Neural cell (in vitro differentiated cells): Measurements from ENCODE around the gene DOK7. TPM values are rescaled to one million over a fixed set of nuclear protein-coding genes. Genes with fewer than 3 reads are reported as not detected.

Source experiments
- H2AFZ ChIP-seq: fragments of 200-600, 300-800 bp; sonication (generic), shearing (Covaris generic); 2 replicates; pipeline ENCODE4 v1.6.0; 2014; ENCODE audit warnings: low read depth, mild to moderate bottlenecking, antibody characterized with exemption, low read length, moderate library complexity
- H3F3A ChIP-seq: fragments of 200-600 bp; shearing (Covaris generic); 2 replicates; pipeline ENCODE4 v1.6.1; 2016; ENCODE audit warnings: mild to moderate bottlenecking, moderate library complexity, mixed read lengths, antibody characterized with exemption, low read length; ENCODE audit not compliant: insufficient read depth, poor library complexity, severe bottlenecking
- H3K27ac ChIP-seq: fragments of 200-600, 300-800 bp; sonication (generic), shearing (Covaris generic); 2 replicates; pipeline ENCODE4 v1.5.1; 2014; ENCODE audit warnings: mild to moderate bottlenecking, low read length, moderate library complexity
- H3K27me3 ChIP-seq: fragments of 300-800, 200-600 bp; sonication (generic), shearing (Covaris generic); 2 replicates; pipeline ENCODE4 v1.6.0; 2014; ENCODE audit warnings: mild to moderate bottlenecking, low read depth, low read length, moderate library complexity; ENCODE audit not compliant: insufficient read depth
- H3K36me3 ChIP-seq: fragments of 300-800, 200-600 bp; sonication (generic), shearing (Covaris generic); 2 replicates; pipeline ENCODE4 v1.5.1; 2014; ENCODE audit warnings: mild to moderate bottlenecking, antibody characterized with exemption, low read length, moderate library complexity; ENCODE audit not compliant: insufficient read depth
- H3K4me2 ChIP-seq: fragments of 300-800, 200-600 bp; sonication (generic), shearing (Covaris generic); 2 replicates; pipeline ENCODE4 v1.6.0; 2014; ENCODE audit warnings: mild to moderate bottlenecking, low read length
- H3K4me3 ChIP-seq: fragments of 300-800, 200-600 bp; sonication (generic), shearing (Covaris generic); 2 replicates; pipeline ENCODE4 v1.5.1; 2014; ENCODE audit warnings: mild to moderate bottlenecking, low read length, moderate library complexity
- H3K79me2 ChIP-seq: fragments of 200-600 bp; shearing (Covaris generic); replicated peaks from 2 replicates; pipeline ENCODE4 v1.6.0; 2014; ENCODE audit warnings: mild to moderate bottlenecking, low read length, moderate library complexity; ENCODE audit not compliant: insufficient read depth
- H3K9ac ChIP-seq: fragments of 300-800, 200-600 bp; sonication (generic), shearing (Covaris generic); 2 replicates; pipeline ENCODE4 v1.6.1; 2016; ENCODE audit warnings: mild to moderate bottlenecking, low read length, mixed read lengths
- H3K9me2 ChIP-seq: fragments of 200-600 bp; shearing (Covaris generic); 2 replicates; pipeline ENCODE4 v1.6.1; 2016; ENCODE audit warnings: mild to moderate bottlenecking, low read length, mixed read lengths; ENCODE audit not compliant: insufficient read depth
- H3K9me3 ChIP-seq: fragments of 200-600, 300-800 bp; sonication (generic), shearing (Covaris generic); 2 replicates; pipeline ENCODE4 v1.6.1; 2016; ENCODE audit warnings: mild to moderate bottlenecking, mixed run types, low read length, moderate library complexity, mixed read lengths
- H4K20me1 ChIP-seq: fragments of 200-600 bp; shearing (Covaris generic); 2 replicates; pipeline ENCODE4 v1.6.1; 2016; ENCODE audit warnings: mild to moderate bottlenecking, mixed run types; ENCODE audit not compliant: insufficient read depth
- CTCF ChIP-seq: fragments of 450-650 bp; IDR thresholded peaks from 2 replicates; pipeline ENCODE4 v1.5.1; 2014; ENCODE audit warnings: antibody characterized with exemption, mild to moderate bottlenecking, moderate library complexity; ENCODE audit not compliant: poor library complexity, severe bottlenecking
- EP300 ChIP-seq: fragments of 450-650 bp; conservative IDR thresholded peaks from 2 replicates; pipeline ENCODE4 v1.6.1; 2014; ENCODE audit warnings: antibody characterized with exemption, mild to moderate bottlenecking, moderate library complexity; ENCODE audit not compliant: poor library complexity, severe bottlenecking
- EZH2 ChIP-seq: fragments of 200-600, 300-800 bp; shearing (Covaris generic), sonication (generic); IDR thresholded peaks from 2 replicates; pipeline ENCODE4 v1.6.1; 2014; ENCODE audit warnings: antibody characterized with exemption, low read length, borderline replicate concordance, mild to moderate bottlenecking; ENCODE audit not compliant: insufficient read depth, poor library complexity, severe bottlenecking
- MXI1 ChIP-seq: fragments of 450-650 bp; conservative IDR thresholded peaks from 2 replicates; pipeline ENCODE4 v1.6.1; 2014; ENCODE audit warnings: antibody characterized with exemption, mild to moderate bottlenecking; ENCODE audit not compliant: poor library complexity, severe bottlenecking
- POLR2AphosphoS5 ChIP-seq: IDR thresholded peaks from 2 replicates; pipeline ENCODE4 v1.6.1; 2012
- RAD21 ChIP-seq: fragments of 450-650 bp; conservative IDR thresholded peaks from 2 replicates; pipeline ENCODE4 v1.6.1; 2014; ENCODE audit warnings: antibody characterized with exemption, mild to moderate bottlenecking, moderate library complexity
- REST ChIP-seq: IDR thresholded peaks from 2 replicates; pipeline ENCODE4 v1.6.1; 2012; ENCODE audit warnings: borderline replicate concordance
- SMC3 ChIP-seq: fragments of 450-650 bp; conservative IDR thresholded peaks from 2 replicates; pipeline ENCODE4 v1.6.1; 2014; ENCODE audit warnings: antibody characterized with exemption, mild to moderate bottlenecking, moderate library complexity; ENCODE audit not compliant: poor library complexity
- TAF1 ChIP-seq: IDR thresholded peaks from 2 replicates; pipeline ENCODE4 v1.6.1; 2012; ENCODE audit warnings: low read depth
- polyA plus RNA-seq: library from polyadenylated mRNA; depleted of rRNA; stranded (reverse); fragments of >200 nt; gene quantifications from 2 replicates; pipeline ENCODE4 v1.2.3, GENCODE V29; 2014

The DOK7 gene
- polyA plus RNA-seq, 1 donor from 2014 or later, result 0.66 TPM

GRCh38 chr4:3464349-3464905, 1.3 kb downstream of the DOK7 start:
- Histone ChIP-seq H3K27me3 (no peaks in the 10 kb centered on the region), H2AFZ (no peak overlapping the region), H3K9ac (no peak overlapping the region), H3F3A (no peaks in the 10 kb centered on the region), H3K9me3 (no peaks in the 10 kb centered on the region), H3K9me2 (no peaks in the 10 kb centered on the region), H4K20me1 (no peaks in the 10 kb centered on the region), H3K79me2 (no peaks in the 10 kb centered on the region), H3K36me3 (no peaks in the 10 kb centered on the region), H3K4me3 (no peak overlapping the region), H3K4me2 (no peak overlapping the region), H3K27ac (no peak overlapping the region)
- TF ChIP-seq CTCF (no peak), MXI1 (no peak), REST (no peak), POLR2AphosphoS5 (no peak), RAD21 (no peak), SMC3 (no peak), EZH2 (no peak), TAF1 (no peak), EP300 (no peak)

- H3K9ac ChIP-seq, result no peak overlapping the region
These were observed 2.0 kb downstream of the DOK7 start for GRCh38 chr4:3464911-3465697.

More at GRCh38 chr4:3464911-3465697, 2.0 kb downstream of the DOK7 start:
- H3K4me2 ChIP-seq, result no peak overlapping the region
- H3K27me3 ChIP-seq, result no peaks in the 10 kb centered on the region
- no peaks in the 10 kb centered on the region for H3F3A ChIP-seq
- no peak overlapping the region for H3K4me3 ChIP-seq
- no peak overlapping the region for H2AFZ ChIP-seq
- H3K36me3 ChIP-seq, result no peaks in the 10 kb centered on the region
- H3K27ac ChIP-seq, result no peak overlapping the region
- H4K20me1 ChIP-seq, result no peaks in the 10 kb centered on the region
- no peaks in the 10 kb centered on the region for H3K9me3 ChIP-seq
- no peaks in the 10 kb centered on the region for H3K9me2 ChIP-seq
- no peaks in the 10 kb centered on the region for H3K79me2 ChIP-seq
- TF ChIP-seq EZH2, result no peak
- TF ChIP-seq EP300, result no peak
- TF ChIP-seq CTCF, result no peak
- TF ChIP-seq REST, result no peak
- TF ChIP-seq SMC3, result no peak
- TF ChIP-seq RAD21, result no peak
- no peak for TF ChIP-seq POLR2AphosphoS5
